Uterus (tissue), 4 donors: ENCODE measurements around the gene ABCC2. TPM values are rescaled to one million over a fixed set of nuclear protein-coding genes. Genes with fewer than 3 reads are reported as not detected.
A peak's percentile ranks its signal among the peaks of the same experiment; 100 is the strongest.

ENCODE experiments used
- DNase-seq, 2 donors: peaks; one replicate each; pipeline ENCODE4 v3.0.0-alpha.2; 2019 to 2020
- H3K27ac ChIP-seq, 2 donors: fragments of 200-600 bp; sonication (generic); 1 replicate in 1 of 2; 2 replicates in 1 of 2; pipeline ENCODE4 v1.5.1; 2016 to 2018
- H3K27me3 ChIP-seq, 2 donors: fragments of 200-600 bp; sonication (generic); one replicate each; pipeline ENCODE4 v1.5.1; 2018 to 2019; ENCODE audit warnings: control low read depth in 1 of 2
- H3K36me3 ChIP-seq, 2 donors: fragments of 200-600 bp; sonication (generic); one replicate each; pipeline ENCODE4 v1.5.1; 2019; ENCODE audit warnings: control low read depth in 1 of 2
- H3K4me1 ChIP-seq, 2 donors: fragments of 200-600 bp; sonication (generic); one replicate each; pipeline ENCODE4 v1.5.1; 2018 to 2019; ENCODE audit warnings: control low read depth in 1 of 2
- H3K4me3 ChIP-seq, 2 donors: fragments of 200-600 bp; sonication (generic); 1 replicate in 1 of 2; 2 replicates in 1 of 2; pipeline ENCODE4 v1.5.1; 2018 to 2019; ENCODE audit warnings: mild to moderate bottlenecking in 1 of 2
- H3K9me3 ChIP-seq, 2 donors: fragments of 200-600 bp; sonication (generic); one replicate each; pipeline ENCODE4 v1.5.1; 2019; ENCODE audit warnings: control low read depth in 1 of 2
- POLR2A ChIP-seq, 2 donors: fragments of 450-650 bp; IDR thresholded peaks; one replicate each; pipeline ENCODE4 v1.6.1; 2016; ENCODE audit warnings: antibody characterized with exemption in 2 of 2, mild to moderate bottlenecking in 1 of 2, moderate library complexity in 1 of 2
- intact Hi-C: fragments of 100-400 bp; cut with DNase I; formaldehyde crosslinking; loops from one replicate; pipeline ENCODE4 v1.15.1; 2023; ENCODE audit warnings: low total_unique reads
- total RNA-seq, 4 donors: library from RNA; depleted of rRNA in 3 of 4; stranded (reverse); fragments of >200 nt in 3 of 4; gene quantifications; one replicate each; pipeline versions ENCODE4 v1.1.0 to v1.2.4, GENCODE V29; 2014 to 2023
- TF ChIP-seq, protein P1 (sequence below), 4 experiments: fragments of 200-600 bp in 2 of 4; fragments of 450-650 bp in 2 of 4; sonication (generic) in 2 of 4; IDR thresholded peaks; one replicate each; pipeline ENCODE4 v1.5.1; 2016 to 2019; ENCODE audit warnings: antibody characterized with exemption in 4 of 4, mild to moderate bottlenecking in 2 of 4, moderate library complexity in 1 of 4
- donor health status: DM: yes; HTN: yes; CAD: no.

Gene ABCC2
- total RNA-seq, 4 donors from 2014 or later = 0.29 to 3.0 (median 1.2) TPM

DNA sequence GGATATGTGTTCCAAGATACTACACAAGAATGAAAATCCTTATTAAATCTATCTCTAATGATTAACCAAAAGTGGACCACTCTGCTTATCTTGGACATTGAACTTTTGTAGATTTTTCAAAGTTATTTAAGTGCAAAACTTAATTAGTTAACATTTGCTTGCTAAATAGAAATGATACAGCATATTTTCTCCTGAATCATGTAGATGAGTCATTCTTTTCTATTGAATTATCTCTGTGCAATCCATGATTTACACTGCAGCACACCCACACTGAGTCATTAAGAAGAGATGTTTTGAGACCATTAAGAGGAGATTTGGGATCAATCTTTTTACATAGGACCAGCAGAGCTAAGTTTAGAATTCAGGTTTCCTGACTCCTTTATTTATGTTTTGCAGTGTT, 6.6 kb upstream of the ABCC2 start:
- Histone ChIP-seq H3K36me3 (no peaks in the 10 kb centered on the region), H3K27me3 (no peaks in the 10 kb centered on the region), H3K4me3 (no peak overlapping the region), H3K27ac (peak overlapping the region in 1 of 2 donors; percentile 45), H3K9me3 (no peaks in the 10 kb centered on the region), H3K4me1 (no peaks in the 10 kb centered on the region)
- DNase-seq = no peak
- intact Hi-C loops = no loop called here
- no peak for TF ChIP-seq POLR2A (IDR thresholded peaks at IDR 0.05)
- TF ChIP-seq, protein P1, sequence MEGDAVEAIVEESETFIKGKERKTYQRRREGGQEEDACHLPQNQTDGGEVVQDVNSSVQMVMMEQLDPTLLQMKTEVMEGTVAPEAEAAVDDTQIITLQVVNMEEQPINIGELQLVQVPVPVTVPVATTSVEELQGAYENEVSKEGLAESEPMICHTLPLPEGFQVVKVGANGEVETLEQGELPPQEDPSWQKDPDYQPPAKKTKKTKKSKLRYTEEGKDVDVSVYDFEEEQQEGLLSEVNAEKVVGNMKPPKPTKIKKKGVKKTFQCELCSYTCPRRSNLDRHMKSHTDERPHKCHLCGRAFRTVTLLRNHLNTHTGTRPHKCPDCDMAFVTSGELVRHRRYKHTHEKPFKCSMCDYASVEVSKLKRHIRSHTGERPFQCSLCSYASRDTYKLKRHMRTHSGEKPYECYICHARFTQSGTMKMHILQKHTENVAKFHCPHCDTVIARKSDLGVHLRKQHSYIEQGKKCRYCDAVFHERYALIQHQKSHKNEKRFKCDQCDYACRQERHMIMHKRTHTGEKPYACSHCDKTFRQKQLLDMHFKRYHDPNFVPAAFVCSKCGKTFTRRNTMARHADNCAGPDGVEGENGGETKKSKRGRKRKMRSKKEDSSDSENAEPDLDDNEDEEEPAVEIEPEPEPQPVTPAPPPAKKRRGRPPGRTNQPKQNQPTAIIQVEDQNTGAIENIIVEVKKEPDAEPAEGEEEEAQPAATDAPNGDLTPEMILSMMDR (IDR thresholded peaks at IDR 0.05) = no peak

DNA sequence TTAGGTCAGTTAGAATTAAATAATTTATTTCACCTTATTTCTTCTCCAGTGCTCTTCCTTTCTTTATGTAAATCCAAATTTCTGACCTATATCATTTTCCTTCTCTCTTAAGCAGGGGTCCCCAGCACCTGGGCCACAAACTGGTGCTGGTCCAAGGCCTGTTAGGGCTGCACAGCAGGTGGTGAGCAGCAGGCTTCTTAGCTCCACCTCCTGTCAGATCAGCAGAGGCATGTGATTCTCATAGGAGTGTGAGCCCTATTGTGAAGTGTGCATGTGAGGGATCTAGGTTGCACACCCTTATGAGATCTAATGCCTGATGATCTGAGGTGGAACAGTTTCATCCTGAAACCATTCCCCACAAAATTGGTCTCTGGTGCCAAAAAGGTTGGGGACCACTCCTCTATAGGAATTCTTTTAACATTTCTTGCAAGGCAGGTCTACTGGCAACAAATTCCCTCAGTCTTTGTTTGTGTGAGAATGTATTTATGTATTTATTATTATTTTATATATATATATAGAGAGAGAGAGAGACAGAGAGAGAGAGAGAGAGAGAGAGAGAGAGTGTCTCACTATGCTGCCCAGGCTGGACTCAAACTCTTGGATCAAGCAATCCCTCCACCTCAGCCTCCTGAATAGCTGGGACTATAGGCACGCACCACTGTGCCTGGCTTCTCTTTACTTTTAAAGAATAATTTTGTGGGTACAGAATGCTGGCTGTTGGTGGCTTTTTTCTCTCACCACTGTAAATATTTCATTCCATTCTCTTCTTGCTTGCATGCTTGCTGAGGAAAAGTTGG, 4.3 kb upstream of the ABCC2 start:
- intact Hi-C loops = no loop called here
- TF ChIP-seq, protein P1 (IDR thresholded peaks at IDR 0.05) = no peak
- TF ChIP-seq POLR2A (IDR thresholded peaks at IDR 0.05) = no peak
- DNase-seq = no peak
- no peak overlapping the region for H3K4me3 ChIP-seq
- H3K36me3 ChIP-seq = no peaks in the 10 kb centered on the region
- no peak overlapping the region for H3K27ac ChIP-seq
- no peaks in the 10 kb centered on the region for H3K27me3 ChIP-seq
- no peaks in the 10 kb centered on the region for H3K9me3 ChIP-seq
- no peaks in the 10 kb centered on the region for H3K4me1 ChIP-seq

DNA sequence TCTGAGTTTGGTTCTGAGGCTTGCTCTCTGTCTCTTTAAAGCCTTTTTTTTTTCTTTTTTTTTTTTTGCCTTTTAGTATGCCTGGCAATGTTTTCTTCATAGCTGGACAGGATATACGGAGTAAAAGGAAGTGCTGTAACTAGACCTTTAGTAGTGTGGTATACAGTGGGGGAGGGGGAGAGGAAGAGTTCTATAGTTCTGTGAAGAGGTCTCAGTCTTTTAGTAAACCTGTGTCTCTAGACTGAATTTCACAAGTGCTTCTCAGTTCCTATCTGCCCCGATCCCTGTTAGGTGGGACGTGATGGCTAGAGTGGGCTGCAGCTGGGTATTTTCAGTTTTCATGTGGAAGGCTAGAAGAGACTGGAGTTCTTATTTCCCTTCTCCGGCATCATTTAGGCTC, 3.1 kb upstream of the ABCC2 start:
- TF ChIP-seq POLR2A (IDR thresholded peaks at IDR 0.05) = no peak
- TF ChIP-seq, protein P1 (IDR thresholded peaks at IDR 0.05) = no peak
- no peak for DNase-seq
- no peaks in the 10 kb centered on the region for H3K27me3 ChIP-seq
- intact Hi-C loops = no loop called here
- no peaks in the 10 kb centered on the region for H3K4me1 ChIP-seq
- no peak overlapping the region for H3K4me3 ChIP-seq
- H3K9me3 ChIP-seq = no peaks in the 10 kb centered on the region
- peak overlapping the region; percentile 59 to 82 for H3K27ac ChIP-seq
- H3K36me3 ChIP-seq = no peaks in the 10 kb centered on the region

DNA sequence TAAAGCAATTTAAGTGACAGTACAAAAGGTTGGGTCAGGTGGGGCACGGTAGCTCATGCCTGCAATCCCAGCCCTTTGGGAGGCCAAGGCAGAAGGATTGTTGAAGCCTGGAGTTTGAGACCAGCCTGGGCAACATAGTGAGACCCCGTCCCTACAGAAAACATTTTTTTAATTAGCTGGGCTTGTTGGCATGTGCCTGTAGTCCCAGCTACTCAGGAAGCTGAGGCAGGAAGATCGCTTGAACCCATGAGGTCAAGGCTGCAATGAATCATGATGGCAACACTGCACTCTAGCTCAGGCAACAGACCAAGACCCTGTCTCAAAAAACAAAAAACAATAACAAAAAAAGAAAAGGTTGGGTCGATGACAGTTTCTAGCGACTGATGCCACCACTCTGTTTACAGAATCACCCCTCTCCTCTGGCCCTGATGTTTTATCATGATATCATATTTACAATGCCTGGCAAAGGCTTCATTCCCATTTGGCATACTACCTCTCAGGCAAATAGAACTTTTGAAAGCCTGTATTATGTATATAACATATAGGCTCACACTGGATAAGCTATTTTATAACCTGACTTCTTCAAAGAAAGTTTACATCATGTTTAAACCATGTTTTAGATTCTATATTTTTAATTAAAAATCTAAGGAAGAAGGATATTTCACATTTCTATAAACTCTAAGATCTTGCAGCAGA, 558 bp upstream of the ABCC2 start:
- no peak for DNase-seq
- Histone ChIP-seq H3K9me3 (no peaks in the 10 kb centered on the region), H3K4me3 (no peak overlapping the region), H3K27ac (no peak overlapping the region), H3K27me3 (no peaks in the 10 kb centered on the region), H3K36me3 (no peaks in the 10 kb centered on the region), H3K4me1 (no peaks in the 10 kb centered on the region)
- intact Hi-C loops = no loop called here
- no peak for TF ChIP-seq POLR2A (IDR thresholded peaks at IDR 0.05)
- TF ChIP-seq, protein P1 (IDR thresholded peaks at IDR 0.05) = no peak
